Kasumi-1 (cell line): Measurements from ENCODE around the gene BRD4.
"Not testable (repeated sequence)": the region's sequence is repeated elsewhere in the genome, so short reads cannot be mapped to it uniquely, and the experiment has no call there.

Experiments used
- DNase-seq, 2 experiments: peaks; one replicate each; lab custom pipeline; 2025; lab: John Stamatoyannopoulos, UW

The BRD4 gene

DNA sequence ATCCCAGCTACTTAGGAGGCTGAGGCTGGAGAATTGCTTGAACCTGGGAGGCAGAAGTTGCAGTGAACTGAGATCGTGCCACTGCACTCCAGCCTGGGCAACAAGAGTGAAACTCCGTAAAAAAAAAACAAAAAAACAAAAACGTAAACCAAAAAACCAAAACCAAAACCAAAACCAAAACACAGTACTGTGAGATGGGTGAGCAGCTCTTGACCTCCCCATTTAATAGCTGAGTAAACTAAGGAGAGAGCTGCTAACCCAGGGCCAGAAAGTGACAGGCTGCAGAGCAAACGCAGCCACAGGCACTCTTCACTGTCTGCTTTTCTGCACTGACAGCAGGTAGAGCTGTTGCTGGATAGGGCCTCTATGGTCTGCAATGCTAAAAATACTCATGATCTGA is 27.7 kb upstream of the BRD4 start:
- DNase-seq, result not testable (repeated sequence)

GRCh38 chr19:15358918-15359317 is 26.6 kb upstream of the BRD4 start:
- no peak for DNase-seq

DNA sequence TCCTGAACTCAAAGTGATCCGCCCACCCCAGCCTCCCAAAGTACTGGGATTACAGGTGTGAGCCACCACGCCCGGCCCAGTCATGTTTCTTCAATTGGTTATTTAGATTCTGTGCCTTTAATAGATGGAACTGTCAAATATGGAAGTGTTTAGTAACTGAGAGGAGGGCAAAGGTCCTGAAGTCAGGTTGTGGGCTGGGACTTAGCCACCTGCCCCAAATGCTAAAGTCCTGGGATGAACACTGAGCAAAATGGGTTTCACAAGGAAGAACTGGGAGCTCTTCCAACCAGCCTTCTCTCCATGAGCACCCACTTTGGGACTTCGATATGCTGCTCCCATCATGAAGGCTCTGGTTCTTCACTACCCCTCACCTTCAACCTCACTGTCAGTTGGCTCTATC is 25.6 kb upstream of the BRD4 start:
- DNase-seq, result no peak

- no peak for DNase-seq
These were observed 22.4 kb upstream of the BRD4 start for GRCh38 chr19:15354566-15355296.

DNA sequence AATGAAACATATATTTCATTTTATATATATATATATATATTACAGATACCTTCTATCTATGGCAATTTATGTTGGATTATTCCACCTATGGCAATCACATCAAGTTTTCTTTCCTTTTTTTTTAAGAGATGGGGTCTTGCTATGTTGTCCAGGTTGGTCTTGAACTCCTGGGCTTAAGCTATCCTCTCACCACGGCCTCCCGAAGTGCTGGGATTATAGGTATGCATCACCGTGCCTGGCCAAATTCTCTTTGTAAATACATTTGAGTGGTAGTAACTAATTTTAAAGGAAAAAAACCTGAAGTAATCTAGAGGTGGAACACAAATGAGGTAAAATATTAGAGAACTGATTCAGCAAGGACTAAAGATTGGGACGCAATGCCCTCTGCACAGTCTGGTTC is 21.6 kb upstream of the BRD4 start:
- no peak for DNase-seq

- not testable (repeated sequence) for DNase-seq
These were observed 20.2 kb upstream of the BRD4 start for GRCh38 chr19:15352535-15352934.

GRCh38 chr19:15341328-15341727 is 9.0 kb upstream of the BRD4 start:
- DNase-seq, result not testable (repeated sequence)

- DNase-seq, result no peak
These were observed 7.7 kb upstream of the BRD4 start for GRCh38 chr19:15340086-15340485.

- DNase-seq, result no peak
These were observed 4.9 kb upstream of the BRD4 start for GRCh38 chr19:15337202-15337601.

DNA sequence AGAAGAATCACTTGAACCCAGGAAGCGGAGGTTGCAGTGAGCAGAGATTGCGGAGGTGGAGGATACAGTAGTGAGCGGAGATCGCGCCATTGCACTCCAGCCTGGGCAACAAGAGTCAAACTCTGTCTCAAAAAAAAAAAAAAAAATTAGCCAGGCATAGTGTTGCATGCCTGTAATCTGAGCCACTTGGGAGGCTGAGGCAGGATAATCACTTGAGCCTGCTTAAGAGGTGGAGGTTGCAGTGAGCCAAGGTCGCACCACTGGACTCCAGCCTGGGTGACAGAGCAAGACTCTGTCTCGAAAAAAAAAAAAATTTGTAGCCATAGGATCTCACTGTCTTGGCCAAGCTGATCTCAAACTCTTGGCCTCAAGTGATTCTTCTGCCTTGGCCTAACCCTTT is 3.7 kb upstream of the BRD4 start:
- not testable (repeated sequence) for DNase-seq

GRCh38 chr19:15331419-15332310 is 674 bp downstream of the BRD4 start:
- DNase-seq, result peak in 1 of 2 experiments; percentile 21

DNA sequence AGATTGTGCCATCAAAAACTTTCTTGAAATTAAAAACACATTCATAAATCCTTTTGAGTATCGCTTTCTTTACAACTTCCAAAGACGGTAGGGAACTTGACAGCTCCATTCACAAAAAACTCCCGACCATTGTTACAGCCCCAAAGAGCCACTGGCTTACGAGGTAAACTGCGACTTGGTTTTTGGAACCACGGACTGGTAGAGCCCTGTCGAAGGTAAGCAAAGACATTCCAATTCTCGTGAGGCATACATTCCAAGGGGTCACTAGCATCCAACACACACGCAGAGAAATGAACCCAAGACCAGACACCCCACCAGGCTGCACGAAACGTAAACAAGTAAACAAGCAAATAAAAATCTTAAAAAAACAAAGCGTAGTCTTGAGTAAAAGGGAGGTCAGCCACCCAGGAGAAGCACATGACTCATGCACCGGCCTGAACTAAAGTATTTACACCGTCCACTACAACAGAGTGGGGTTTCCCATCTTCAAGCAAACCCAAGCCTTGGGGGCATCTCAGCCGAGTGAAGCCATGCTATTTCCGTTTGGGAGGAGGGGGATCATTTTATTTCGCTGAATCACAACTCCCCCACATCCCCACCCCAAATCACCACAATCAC is 1.4 kb downstream of the BRD4 start:
- DNase-seq, result no peak

GRCh38 chr19:15328312-15328711 is 4.0 kb downstream of the BRD4 start:
- no peak for DNase-seq

- no peak for DNase-seq
These were observed 7.4 kb downstream of the BRD4 start for GRCh38 chr19:15324791-15325519.

DNA sequence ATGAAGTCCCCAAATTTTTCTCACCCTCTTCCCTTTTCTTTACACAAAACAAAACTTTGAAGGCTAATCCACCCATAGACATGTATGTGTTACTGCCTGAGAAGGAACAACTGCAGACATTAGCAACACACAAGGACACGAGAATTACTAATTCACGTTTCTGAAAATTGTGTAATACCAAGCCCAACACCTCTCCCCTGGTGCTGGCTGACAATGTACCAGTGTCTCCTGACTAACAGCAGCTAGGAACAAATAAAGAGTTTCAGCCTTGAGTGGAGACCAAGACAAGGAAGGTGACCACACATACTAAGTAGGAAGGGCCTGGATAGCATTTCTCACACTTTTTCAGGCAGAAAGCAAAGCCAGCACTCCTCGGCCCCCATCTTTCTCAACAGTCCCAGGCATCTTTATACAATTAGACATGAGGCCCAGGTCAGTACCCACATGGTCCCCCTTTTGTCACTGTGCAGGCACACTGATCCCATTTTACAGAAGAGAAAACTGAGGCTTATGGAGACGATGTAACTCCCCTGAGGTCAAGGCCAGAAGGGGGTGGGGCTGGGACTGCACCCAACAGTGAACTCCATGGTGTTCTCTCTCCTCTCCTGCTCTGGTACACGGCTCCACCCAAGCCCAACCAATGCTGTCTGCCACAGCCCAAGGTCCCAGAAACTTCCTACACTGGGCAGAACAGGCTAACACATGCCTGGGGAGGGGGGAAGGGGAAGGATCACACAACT is 8.7 kb downstream of the BRD4 start:
- no peak for DNase-seq

DNA sequence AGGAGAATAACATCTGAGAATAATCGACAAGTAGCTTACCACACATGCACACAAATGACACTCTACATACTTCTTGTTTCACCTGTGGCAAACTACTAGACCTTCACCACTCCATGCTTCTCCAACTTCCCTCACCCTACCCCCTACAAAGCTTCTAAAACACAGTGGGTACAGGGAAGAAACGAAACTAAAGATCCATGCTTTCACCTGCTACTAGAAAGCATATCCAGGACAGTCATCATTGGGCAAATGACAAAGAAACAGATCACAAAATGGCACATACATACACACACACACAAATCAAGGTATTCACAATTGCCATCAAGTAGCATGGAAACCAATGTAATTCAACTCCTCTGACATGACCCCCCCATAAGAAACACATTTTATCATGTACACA is 10.6 kb downstream of the BRD4 start:
- DNase-seq, result no peak

DNA sequence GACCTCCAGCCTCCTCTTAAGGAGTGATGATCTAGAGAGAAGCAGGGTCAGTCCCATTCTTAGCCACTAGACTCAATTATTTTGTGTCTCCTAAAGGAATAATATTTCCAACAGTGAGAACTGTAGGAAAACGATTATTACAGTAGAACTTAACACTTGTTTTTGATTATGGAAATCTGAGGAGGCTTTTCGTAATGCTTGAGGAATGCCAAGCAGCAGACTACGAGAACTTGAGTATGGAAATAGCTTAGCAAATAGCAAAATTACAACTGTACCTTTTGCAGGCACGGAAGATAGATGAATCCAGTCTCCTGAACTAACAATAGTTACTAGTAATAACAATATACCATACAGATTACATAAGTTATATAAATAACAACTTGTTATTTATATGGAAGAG is 12.2 kb downstream of the BRD4 start:
- DNase-seq, result no peak

DNA sequence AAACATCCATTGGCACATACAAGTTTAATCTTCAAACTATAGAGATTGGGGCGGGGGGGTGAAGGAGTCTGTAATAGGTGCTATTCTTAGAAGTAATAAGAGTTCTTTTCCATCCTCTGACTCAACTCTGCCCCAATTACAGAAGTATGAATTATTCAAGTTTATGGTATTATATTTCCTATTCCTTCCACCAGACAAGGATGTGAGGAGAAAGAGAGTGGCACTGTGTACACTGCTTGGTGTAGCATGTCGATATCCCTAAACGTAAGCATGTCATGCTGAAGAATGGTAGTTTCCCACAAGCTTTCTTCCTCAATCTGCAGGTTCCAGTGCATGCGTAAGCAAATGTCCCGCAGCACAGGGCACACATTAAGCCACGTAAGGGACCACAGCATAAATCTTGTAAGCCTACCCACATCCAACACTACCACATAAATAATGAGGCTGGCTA is 14.1 kb downstream of the BRD4 start:
- no peak for DNase-seq

GRCh38 chr19:15317392-15318071 is 14.8 kb downstream of the BRD4 start:
- no peak for DNase-seq

DNA sequence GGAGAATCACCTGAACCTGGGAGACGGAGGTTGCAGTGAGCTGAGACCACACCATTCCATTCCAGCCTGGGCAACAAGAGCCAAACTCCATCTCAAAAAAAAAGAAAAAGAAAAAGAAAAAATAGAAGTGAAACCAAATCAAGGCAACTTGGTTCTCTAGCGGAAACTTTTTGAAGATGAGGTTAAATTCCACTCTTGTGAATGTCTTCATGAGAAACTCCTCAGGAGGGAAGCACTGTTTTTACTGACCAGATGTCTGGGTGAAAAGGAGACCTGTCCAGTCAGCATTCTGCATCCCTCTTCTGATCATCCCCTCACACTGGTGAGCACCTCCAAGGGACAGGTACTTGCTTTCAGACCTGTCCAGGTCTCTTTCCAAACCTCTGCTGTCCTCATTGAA is 15.8 kb downstream of the BRD4 start:
- DNase-seq, result no peak

DNA sequence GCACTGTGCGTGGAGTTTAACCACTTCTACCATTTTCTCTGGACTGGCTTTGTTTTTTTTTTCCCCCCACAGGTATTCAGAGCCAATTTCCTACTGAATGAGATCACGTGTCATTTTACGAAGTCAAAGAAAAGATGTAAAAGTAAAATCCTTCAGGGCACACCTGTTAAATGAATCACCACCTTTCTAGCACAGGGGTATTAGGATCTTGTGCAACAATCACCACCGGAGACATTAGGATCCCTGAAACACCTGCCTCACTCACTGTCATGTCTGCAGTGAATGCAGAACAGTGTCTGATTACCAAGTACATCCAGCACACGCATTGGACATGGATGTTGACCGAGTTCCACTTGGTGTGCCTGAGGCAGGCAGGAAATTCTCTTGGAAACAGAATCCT is 17.2 kb downstream of the BRD4 start:
- DNase-seq, result no peak
